ENCODE results near the gene PSAPL1. TPM values are rescaled to one million over a fixed set of nuclear protein-coding genes. Genes with fewer than 3 reads are reported as not detected.

Gene PSAPL1
- total and polyA plus RNA-seq, 7 donors = 0.01 TPM; not detected in 6

GRCh38 chr4:7394681-7395451 lies 39.9 kb downstream of the PSAPL1 start:
- H3K36me3 ChIP-seq = no peaks in the 10 kb centered on the region
- DNase-seq = no peak
- TF ChIP-seq EP300 (IDR thresholded peaks at IDR 0.05) = no peak
- no peak for TF ChIP-seq CTCF (IDR thresholded peaks at IDR 0.05)
- TF ChIP-seq POLR2A (IDR thresholded peaks at IDR 0.05) = no peak
- TF ChIP-seq POLR2AphosphoS5 (IDR thresholded peaks at IDR 0.05) = no peak

GRCh38 chr4:7393601-7394575 lies 40.8 kb downstream of the PSAPL1 start:
- Histone ChIP-seq H3K27me3 (no peaks in the 10 kb centered on the region), H3K4me1 (peaks cover 0 to 18% (median 16%) of the 10 kb centered on the region in 4 donors), H3K4me3 (no peak overlapping the region), H3K9me3 (no peaks in the 10 kb centered on the region), H3K27ac (no peak overlapping the region), H3K36me3 (no peaks in the 10 kb centered on the region)
- WGBS, 2 donors = 76 to 82% methylated on average over 29 of the region's 29 CpGs
- no peak for DNase-seq
- TF ChIP-seq POLR2A (IDR thresholded peaks at IDR 0.05) = no peak
- no peak for TF ChIP-seq POLR2AphosphoS5 (IDR thresholded peaks at IDR 0.05)
- no peak for TF ChIP-seq CTCF (IDR thresholded peaks at IDR 0.05)
- TF ChIP-seq EP300 (IDR thresholded peaks at IDR 0.05) = no peak
- intact Hi-C loops (cut with DNase I) = no loop called here

More at GRCh38 chr4:7394681-7395451, 39.9 kb downstream of the PSAPL1 start:
- no peaks in the 10 kb centered on the region for H3K27me3 ChIP-seq
- no peak overlapping the region for H3K4me3 ChIP-seq
- WGBS, 2 donors = 56 to 76% methylated on average over 21 of the region's 21 CpGs
- H3K9me3 ChIP-seq = no peaks in the 10 kb centered on the region
- peaks cover 0 to 18% (median 17%) of the 10 kb centered on the region in 4 donors for H3K4me1 ChIP-seq
- no peak overlapping the region for H3K27ac ChIP-seq
- intact Hi-C loops (cut with DNase I) = no loop called here

- Histone ChIP-seq H3K36me3 (no peaks in the 10 kb centered on the region), H3K4me1 (peaks cover 0 to 7% (median 5%) of the 10 kb centered on the region in 4 donors), H3K9me3 (no peaks in the 10 kb centered on the region), H3K27me3 (no peaks in the 10 kb centered on the region), H3K27ac (no peak overlapping the region), H3K4me3 (no peak overlapping the region)
- no peak for DNase-seq
- WGBS, 2 donors = 61 to 70% methylated on average over 32 of the region's 32 CpGs
- TF ChIP-seq CTCF (IDR thresholded peaks at IDR 0.05) (no peak), EP300 (IDR thresholded peaks at IDR 0.05) (no peak), POLR2AphosphoS5 (IDR thresholded peaks at IDR 0.05) (no peak)
- intact Hi-C loops (cut with DNase I) = no loop called here
Measured at GRCh38 chr4:7392438-7393421, 42.0 kb downstream of the PSAPL1 start.
